OCI-LY1 (cell line): ENCODE results near the gene CXXC4.
A peak's percentile ranks its signal among the peaks of the same experiment; 100 is the strongest.

ENCODE experiments used
- H2AFZ ChIP-seq: fragments of 200-600 bp; sonication (generic), shearing (Covaris generic); 2 replicates; pipeline ENCODE4 v1.6.0; 2014; ENCODE audit warnings: antibody characterized with exemption, mild to moderate bottlenecking, low read length
- H3F3A ChIP-seq: fragments of 200-600 bp; sonication (generic), shearing (Covaris generic); 2 replicates; pipeline ENCODE4 v1.6.0; 2014; ENCODE audit warnings: mild to moderate bottlenecking, antibody characterized with exemption, low read length, moderate library complexity; ENCODE audit not compliant: insufficient read depth
- H3K27ac ChIP-seq: fragments of 200-600 bp; sonication (generic); 2 replicates; pipeline ENCODE4 v1.5.1; 2014; ENCODE audit warnings: low read length, mixed run types, mild to moderate bottlenecking, low read depth; ENCODE audit not compliant: poor library complexity, severe bottlenecking
- H3K27me3 ChIP-seq: fragments of 200-600 bp; sonication (generic); 2 replicates; pipeline ENCODE4 v1.6.0; 2014; ENCODE audit warnings: antibody characterized with exemption, mild to moderate bottlenecking, low read length, moderate library complexity; ENCODE audit not compliant: insufficient read depth
- H3K36me3 ChIP-seq: fragments of 200-600 bp; sonication (generic); 2 replicates; pipeline ENCODE4 v1.6.1; 2014; ENCODE audit warnings: mild to moderate bottlenecking, antibody characterized with exemption, low read length, moderate library complexity, mixed read lengths; ENCODE audit not compliant: insufficient read depth
- H3K4me1 ChIP-seq: fragments of 200-600 bp; sonication (generic); 2 replicates; pipeline ENCODE4 v1.5.1; 2014; ENCODE audit warnings: mild to moderate bottlenecking, low read length, moderate library complexity; ENCODE audit not compliant: insufficient read depth, severe bottlenecking
- H3K4me2 ChIP-seq: fragments of 200-600 bp; sonication (generic), shearing (Covaris generic); 2 replicates; pipeline ENCODE4 v1.6.1; 2014; ENCODE audit warnings: low read length
- H3K4me3 ChIP-seq: fragments of 200-600 bp; sonication (generic); 2 replicates; pipeline ENCODE4 v1.5.1; 2014; ENCODE audit warnings: low read length, low read depth, mild to moderate bottlenecking, mixed read lengths; ENCODE audit not compliant: poor library complexity, severe bottlenecking
- H3K79me2 ChIP-seq: fragments of 200-600 bp; shearing (Covaris generic); 2 replicates; pipeline ENCODE4 v1.6.1; 2016; ENCODE audit warnings: mixed run types, low read length, mixed read lengths; ENCODE audit not compliant: insufficient read depth
- H3K9ac ChIP-seq: fragments of 200-600 bp; sonication (generic), shearing (Covaris generic); 2 replicates; pipeline ENCODE4 v1.6.1; 2014; ENCODE audit warnings: mild to moderate bottlenecking, low read length, mixed read lengths
- H3K9me2 ChIP-seq: fragments of 200-600 bp; sonication (generic), shearing (Covaris generic); 2 replicates; pipeline ENCODE4 v1.6.1; 2014; ENCODE audit warnings: low read depth, mild to moderate bottlenecking, low read length, mixed read lengths
- H3K9me3 ChIP-seq: fragments of 200-600 bp; shearing (Covaris generic); 2 replicates; pipeline ENCODE4 v1.6.1; 2014; ENCODE audit warnings: low read length, mixed read lengths
- H4K20me1 ChIP-seq: fragments of 200-600 bp; sonication (generic), shearing (Covaris generic); 2 replicates; pipeline ENCODE4 v1.6.0; 2016; ENCODE audit warnings: mild to moderate bottlenecking, low read length; ENCODE audit not compliant: insufficient read depth
- CTCF ChIP-seq: fragments of 200-600 bp; sonication (generic), shearing (Covaris generic); IDR thresholded peaks from 2 replicates; pipeline ENCODE4 v1.5.1; 2017; ENCODE audit warnings: mild to moderate bottlenecking, antibody characterized with exemption, low read length, moderate library complexity, mixed read lengths
- EZH2 ChIP-seq: fragments of 200-600 bp; sonication (generic), shearing (Covaris generic); IDR thresholded peaks from 2 replicates; pipeline ENCODE4 v1.8.0; 2017; ENCODE audit warnings: borderline replicate concordance, mixed run types, mild to moderate bottlenecking, antibody characterized with exemption, low read length, moderate library complexity, mixed read lengths

CXXC4 gene

DNA sequence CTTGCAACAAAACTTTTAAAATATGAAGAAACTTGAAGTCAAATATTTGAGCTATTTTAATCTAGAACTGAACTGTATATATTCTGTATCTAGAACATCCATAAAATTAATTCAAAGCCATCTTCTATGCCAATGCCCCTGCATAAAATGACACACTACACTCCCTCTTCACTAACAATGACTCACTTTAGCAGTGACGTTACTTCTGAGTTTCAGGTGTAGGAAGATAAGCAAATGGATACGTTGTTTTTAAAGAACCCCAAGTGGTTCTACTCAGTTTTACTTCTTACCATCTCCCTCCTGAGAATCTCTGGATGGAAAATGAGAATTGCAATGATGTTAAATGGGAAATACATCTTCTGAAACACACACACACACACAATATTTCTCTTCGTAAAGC, 45.2 kb downstream of the CXXC4 start:
- no peaks in the 10 kb centered on the region for H3K9me3 ChIP-seq

GRCh38 chr4:104447294-104447693, 47.4 kb downstream of the CXXC4 start:
- Histone ChIP-seq H3K9me2 (no peaks in the 10 kb centered on the region), H3K4me2 (no peak overlapping the region), H4K20me1 (no peaks in the 10 kb centered on the region), H3K4me1 (peaks cover 25% of the 10 kb centered on the region), H3K9ac (no peak overlapping the region), H3F3A (no peaks in the 10 kb centered on the region), H3K79me2 (no peaks in the 10 kb centered on the region), H3K27ac (no peak overlapping the region), H3K9me3 (no peaks in the 10 kb centered on the region), H3K36me3 (no peaks in the 10 kb centered on the region), H3K4me3 (no peak overlapping the region), H3K27me3 (no peaks in the 10 kb centered on the region), H2AFZ (no peak overlapping the region)
- TF ChIP-seq CTCF, result no peak
- no peak for TF ChIP-seq EZH2

More for the DNA sequence above, 45.2 kb downstream of the CXXC4 start:
- H3K36me3 ChIP-seq, result no peaks in the 10 kb centered on the region
- TF ChIP-seq EZH2, result no peak
- no peak for TF ChIP-seq CTCF
- no peak overlapping the region for H3K4me2 ChIP-seq
- H3K4me3 ChIP-seq, result no peak overlapping the region
- H3K79me2 ChIP-seq, result no peaks in the 10 kb centered on the region
- H3K9ac ChIP-seq, result no peak overlapping the region
- H3K27me3 ChIP-seq, result no peaks in the 10 kb centered on the region
- no peaks in the 10 kb centered on the region for H4K20me1 ChIP-seq
- peaks cover 25% of the 10 kb centered on the region for H3K4me1 ChIP-seq
- peak overlapping the region; percentile 77 for H2AFZ ChIP-seq
- no peak overlapping the region for H3K27ac ChIP-seq
- no peaks in the 10 kb centered on the region for H3F3A ChIP-seq
- H3K9me2 ChIP-seq, result no peaks in the 10 kb centered on the region

DNA sequence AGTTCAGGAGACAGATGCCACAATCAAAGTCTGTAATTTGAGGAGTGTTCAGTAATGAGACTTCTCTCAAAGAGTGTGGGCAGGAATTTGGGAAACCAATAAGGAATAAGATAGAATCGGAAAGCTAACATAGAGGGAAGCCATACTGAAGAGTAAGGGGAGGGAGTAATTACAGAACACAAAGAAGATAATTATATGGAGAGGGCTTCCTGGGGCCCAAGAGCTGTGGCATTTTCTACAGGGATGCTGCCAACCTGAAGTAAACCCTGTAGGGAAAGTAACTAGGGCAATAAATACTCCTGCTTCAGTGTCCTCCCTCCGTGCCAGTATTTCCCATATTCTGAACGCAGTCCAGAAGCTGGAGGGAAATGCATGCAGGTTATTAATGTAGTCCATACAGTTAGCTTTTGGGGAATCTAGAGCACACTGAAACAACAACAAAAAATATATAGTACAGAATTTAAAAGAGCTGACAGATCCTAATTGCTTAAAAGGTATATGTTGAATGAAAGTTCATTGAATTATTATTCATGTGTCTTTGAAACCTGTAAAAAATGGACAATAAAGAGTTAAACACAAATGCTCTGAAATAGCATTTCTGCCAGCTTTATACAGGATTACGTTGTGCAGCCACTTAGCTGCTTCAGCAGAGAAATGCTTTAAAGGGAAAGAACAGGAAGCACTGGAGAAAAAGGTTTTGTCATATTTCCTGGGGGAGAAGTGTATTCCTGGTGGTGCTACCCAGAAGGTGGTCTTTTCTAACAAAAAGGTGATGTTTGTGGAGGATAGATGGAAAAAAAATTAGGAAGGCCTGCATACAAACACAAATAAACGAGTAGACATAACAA, 48.0 kb downstream of the CXXC4 start:
- Histone ChIP-seq H3K4me3 (no peak overlapping the region), H3K9me2 (no peaks in the 10 kb centered on the region), H3K36me3 (no peaks in the 10 kb centered on the region), H3K9ac (no peak overlapping the region), H3K4me1 (peaks cover 20% of the 10 kb centered on the region), H3F3A (no peaks in the 10 kb centered on the region), H2AFZ (no peak overlapping the region), H4K20me1 (no peaks in the 10 kb centered on the region), H3K4me2 (no peak overlapping the region), H3K79me2 (no peaks in the 10 kb centered on the region), H3K9me3 (no peaks in the 10 kb centered on the region), H3K27ac (no peak overlapping the region), H3K27me3 (no peaks in the 10 kb centered on the region)
- TF ChIP-seq CTCF, result no peak
- TF ChIP-seq EZH2, result no peak
